Esophagus squamous epithelium (tissue), 4 donors: ENCODE results near the gene PSMB4.

Source experiments
- POLR2A ChIP-seq, 4 donors: fragments of 450-650 bp; IDR thresholded peaks; one replicate each; pipeline ENCODE4 v1.6.1; 2017; ENCODE audit warnings: antibody characterized with exemption in 4 of 4, mild to moderate bottlenecking in 4 of 4, moderate library complexity in 3 of 4
- TF ChIP-seq, protein P1 (sequence below), 6 experiments: fragments of 450-650 bp in 4 of 6; fragments of 200-600 bp in 2 of 6; sonication (generic) in 2 of 6; IDR thresholded peaks; one replicate each; pipeline ENCODE4 v1.5.1; 2016 to 2019; ENCODE audit warnings: antibody characterized with exemption in 6 of 6, mild to moderate bottlenecking in 4 of 6, moderate library complexity in 4 of 6

DNA sequence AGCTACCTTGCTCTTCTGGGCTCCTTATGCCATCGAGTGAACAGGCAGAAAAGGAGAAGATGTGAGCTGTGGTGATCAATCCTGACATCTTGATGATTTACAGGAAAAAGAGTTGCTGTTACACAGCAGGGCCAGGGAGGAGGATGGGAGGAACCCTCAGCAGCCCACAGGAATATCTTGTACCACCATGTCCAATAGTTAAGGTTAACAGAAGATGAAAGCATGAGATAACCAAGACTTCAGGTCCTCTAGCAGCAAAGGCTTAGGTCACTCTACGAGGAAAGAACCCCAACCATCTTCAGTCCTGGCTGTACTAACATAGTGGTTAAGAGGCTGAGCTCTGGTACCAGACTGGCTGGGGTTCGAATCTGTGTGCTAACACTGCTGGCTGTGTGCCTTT is 14.8 kb upstream of the PSMB4 start:
- TF ChIP-seq POLR2A (IDR thresholded peaks at IDR 0.05): no peak
- TF ChIP-seq, protein P1, sequence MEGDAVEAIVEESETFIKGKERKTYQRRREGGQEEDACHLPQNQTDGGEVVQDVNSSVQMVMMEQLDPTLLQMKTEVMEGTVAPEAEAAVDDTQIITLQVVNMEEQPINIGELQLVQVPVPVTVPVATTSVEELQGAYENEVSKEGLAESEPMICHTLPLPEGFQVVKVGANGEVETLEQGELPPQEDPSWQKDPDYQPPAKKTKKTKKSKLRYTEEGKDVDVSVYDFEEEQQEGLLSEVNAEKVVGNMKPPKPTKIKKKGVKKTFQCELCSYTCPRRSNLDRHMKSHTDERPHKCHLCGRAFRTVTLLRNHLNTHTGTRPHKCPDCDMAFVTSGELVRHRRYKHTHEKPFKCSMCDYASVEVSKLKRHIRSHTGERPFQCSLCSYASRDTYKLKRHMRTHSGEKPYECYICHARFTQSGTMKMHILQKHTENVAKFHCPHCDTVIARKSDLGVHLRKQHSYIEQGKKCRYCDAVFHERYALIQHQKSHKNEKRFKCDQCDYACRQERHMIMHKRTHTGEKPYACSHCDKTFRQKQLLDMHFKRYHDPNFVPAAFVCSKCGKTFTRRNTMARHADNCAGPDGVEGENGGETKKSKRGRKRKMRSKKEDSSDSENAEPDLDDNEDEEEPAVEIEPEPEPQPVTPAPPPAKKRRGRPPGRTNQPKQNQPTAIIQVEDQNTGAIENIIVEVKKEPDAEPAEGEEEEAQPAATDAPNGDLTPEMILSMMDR (IDR thresholded peaks at IDR 0.05): no peak
